ENCODE measurements around the gene CACNA2D3.

- no peak for TF ChIP-seq TAF1 (conservative IDR thresholded peaks at IDR 0.05)
- no peak for TF ChIP-seq ATF3 (IDR thresholded peaks at IDR 0.05)
- TF ChIP-seq CTCF (IDR thresholded peaks at IDR 0.05; ENCODE audit: low read depth, low read length, missing input control): no peak
- TF ChIP-seq MAX (IDR thresholded peaks at IDR 0.05): no peak
Measured at GRCh38 chr3:54137311-54137710, 15.0 kb downstream of the CACNA2D3 start.
